Stimulated activated CD8-positive, alpha-beta memory T cell treated with anti-CD3 and anti-CD28 coated beads, Interleukin-12 subunit alpha, Interleukin-12 subunit beta, amount 100 ng/mL, for 24 hours (primary cell): ENCODE data around the gene PAM16.
"Not testable (repeated sequence)": the region's sequence is repeated elsewhere in the genome, so short reads cannot be mapped to it uniquely, and the experiment has no call there.

Experiments
- DNase-seq: peaks from one replicate; pipeline ENCODE4 v3.0.0-alpha.2; 2020; ENCODE audit errors: extremely low read depth

Gene PAM16

GRCh38 chr16:4334724-4335495 lies 16.2 kb downstream of the PAM16 start:
- DNase-seq = no peak

- DNase-seq = not testable (repeated sequence)
Observed at GRCh38 chr16:4333714-4334113, 17.4 kb downstream of the PAM16 start.

- no peak for DNase-seq
Observed at GRCh38 chr16:4333308-4333638, 17.8 kb downstream of the PAM16 start.

- no peak for DNase-seq
Observed at GRCh38 chr16:4332623-4333307, 18.4 kb downstream of the PAM16 start.

GRCh38 chr16:4332083-4332482 lies 19.0 kb downstream of the PAM16 start:
- no peak for DNase-seq

- no peak for DNase-seq
Observed at GRCh38 chr16:4330277-4330874, 20.7 kb downstream of the PAM16 start.

- no peak for DNase-seq
Observed at GRCh38 chr16:4328782-4329775, 22.0 kb downstream of the PAM16 start.

GRCh38 chr16:4328046-4328781 lies 22.9 kb downstream of the PAM16 start:
- DNase-seq = no peak

GRCh38 chr16:4327386-4328045 lies 23.6 kb downstream of the PAM16 start:
- no peak for DNase-seq

- no peak for DNase-seq
Observed at GRCh38 chr16:4325253-4325758, 25.8 kb downstream of the PAM16 start.

GRCh38 chr16:4324492-4325252 lies 26.4 kb downstream of the PAM16 start:
- no peak for DNase-seq

GRCh38 chr16:4323845-4324488 lies 27.2 kb downstream of the PAM16 start:
- no peak for DNase-seq

- no peak for DNase-seq
Observed at GRCh38 chr16:4323071-4323844, 27.9 kb downstream of the PAM16 start.

- DNase-seq = no peak
Observed at GRCh38 chr16:4322121-4323052, 28.7 kb downstream of the PAM16 start.

- no peak for DNase-seq
Observed at GRCh38 chr16:4321286-4322120, 29.6 kb downstream of the PAM16 start.

GRCh38 chr16:4320571-4321137 lies 30.5 kb downstream of the PAM16 start:
- DNase-seq = no peak
